Stimulated activated CD4-positive, alpha-beta T cell treated with anti-CD3 and anti-CD28 coated beads, Interleukin-12 subunit alpha, Interleukin-12 subunit beta, amount 100 ng/mL, for 24 hours (primary cell): ENCODE data around the gene GLIS2.

Experiments used
- DNase-seq, 2 experiments: peaks; one replicate each; pipeline ENCODE4 v3.0.0-alpha.2; 2020; ENCODE audit warnings: low read depth in 2 of 2

Gene GLIS2

GRCh38 chr16:4350787-4351659 is 35.2 kb downstream of the GLIS2 start, which contains the start of gene PAM16:
PAM16 (minus strand) TSS chr16:4351321; CDS start chr16:4351234, 87 bp downstream.
- DNase-seq: peak; percentile 98 to 99

- DNase-seq: no peak
These were observed 36.0 kb downstream of the GLIS2 start for GRCh38 chr16:4351880-4352279.

- no peak for DNase-seq
These were observed 37.0 kb downstream of the GLIS2 start for GRCh38 chr16:4352843-4353242.

- no peak for DNase-seq
These were observed 37.8 kb downstream of the GLIS2 start for GRCh38 chr16:4353675-4354074.

- DNase-seq: no peak
These were observed 38.9 kb downstream of the GLIS2 start for GRCh38 chr16:4354512-4355409.

- no peak for DNase-seq
These were observed 41.0 kb downstream of the GLIS2 start for GRCh38 chr16:4356820-4357219.

GRCh38 chr16:4358236-4358635 is 42.4 kb downstream of the GLIS2 start:
- DNase-seq: no peak

GRCh38 chr16:4358831-4359561 is 43.1 kb downstream of the GLIS2 start:
- DNase-seq: peak; percentile 48 to 65

GRCh38 chr16:4359914-4360313 is 44.0 kb downstream of the GLIS2 start:
- no peak for DNase-seq

GRCh38 chr16:4360538-4361021 is 44.7 kb downstream of the GLIS2 start:
- DNase-seq: no peak

GRCh38 chr16:4361033-4361943 is 45.4 kb downstream of the GLIS2 start:
- DNase-seq: no peak

- DNase-seq: no peak
These were observed 46.1 kb downstream of the GLIS2 start for GRCh38 chr16:4361944-4362311.

GRCh38 chr16:4362476-4363135 is 46.7 kb downstream of the GLIS2 start:
- no peak for DNase-seq

GRCh38 chr16:4364196-4365013 is 48.5 kb downstream of the GLIS2 start:
- no peak for DNase-seq

- DNase-seq: no peak
These were observed 49.1 kb downstream of the GLIS2 start for GRCh38 chr16:4365014-4365406.

GRCh38 chr16:4365615-4366014 is 49.7 kb downstream of the GLIS2 start:
- no peak for DNase-seq

GRCh38 chr16:4366016-4366415 is 50.1 kb downstream of the GLIS2 start:
- DNase-seq: no peak

GRCh38 chr16:4367393-4367856 is 51.6 kb downstream of the GLIS2 start:
- no peak for DNase-seq
